Natural killer cell (primary cell): ENCODE data around the gene ALPL. TPM values are rescaled to one million over a fixed set of nuclear protein-coding genes. Genes with fewer than 3 reads are reported as not detected.

Source experiments
- ATAC-seq, 3 donors: fragments of 150-1000 bp in 2 of 3; fragments of 200-7000 bp in 1 of 3; cut with Tn5 transposase; 1 replicate in 1 of 3; 2 replicates in 2 of 3; pipeline ENCODE4 v1.10.0; 2021; ENCODE audit warnings: mild to moderate bottlenecking in 2 of 3, moderate library complexity in 2 of 3
- DNase-seq, 2 donors: peaks; one replicate each; pipeline versions ENCODE4 v3.0.0 to v3.0.0-alpha.2; 2013 to 2021; ENCODE audit warnings: mixed read lengths in 1 of 2
- H3K27ac ChIP-seq: one replicate; pipeline ENCODE4 v1.5.1; 2013; ENCODE audit warnings: mild to moderate bottlenecking, low read length
- H3K27me3 ChIP-seq: one replicate; pipeline ENCODE4 v1.6.1; 2013; ENCODE audit warnings: low read length; ENCODE audit not compliant: control insufficient read depth, insufficient read depth
- H3K36me3 ChIP-seq: one replicate; pipeline ENCODE4 v1.6.1; 2013; ENCODE audit warnings: low read length; ENCODE audit not compliant: control insufficient read depth, insufficient read depth
- H3K4me1 ChIP-seq: one replicate; pipeline ENCODE4 v1.6.1; 2013; ENCODE audit warnings: low read length; ENCODE audit not compliant: control insufficient read depth, insufficient read depth
- H3K4me3 ChIP-seq: one replicate; pipeline ENCODE4 v1.5.1; 2013; ENCODE audit warnings: low read length
- H3K9me3 ChIP-seq: one replicate; pipeline ENCODE4 v1.6.1; 2013; ENCODE audit warnings: low read length; ENCODE audit not compliant: control insufficient read depth, insufficient read depth
- H3K27ac Mint-ChIP-seq, 2 donors: one replicate each; pipeline ENCODE4 v1.8.0; 2022; ENCODE audit warnings: mild to moderate bottlenecking in 2 of 2, mixed read lengths in 2 of 2, moderate library complexity in 1 of 2
- H3K27me3 Mint-ChIP-seq, 2 donors: one replicate each; pipeline ENCODE4 v1.8.0; 2022; ENCODE audit warnings: low read depth in 2 of 2, mixed read lengths in 2 of 2
- H3K36me3 Mint-ChIP-seq: one replicate; pipeline ENCODE4 v1.8.0; 2022; ENCODE audit warnings: mixed read lengths
- H3K4me1 Mint-ChIP-seq, 2 donors: one replicate each; pipeline ENCODE4 v1.8.0; 2022; ENCODE audit warnings: mixed read lengths in 2 of 2
- H3K4me3 Mint-ChIP-seq: one replicate; pipeline ENCODE4 v1.8.0; 2022; ENCODE audit warnings: mild to moderate bottlenecking, moderate library complexity, mixed read lengths
- H3K9me3 Mint-ChIP-seq, 2 donors: one replicate each; pipeline ENCODE4 v1.8.0; 2022; ENCODE audit warnings: mixed read lengths in 2 of 2
- WGBS: methylation state at CpG from one replicate; pipeline ENCODE4 v1.1.7; 2013; ENCODE audit warnings: missing lambda C conversion rate; ENCODE audit not compliant: insufficient coverage; 5-methylcytosine and 5-hydroxymethylcytosine counted together
- intact Hi-C: fragments of 100-400 bp; cut with micrococcal nuclease; formaldehyde crosslinking; loops from one replicate; pipeline ENCODE4 v1.14.2; 2022
- total RNA-seq, 4 donors: library from RNA; stranded (reverse); fragments of 120-200 nt in 1 of 4; gene quantifications; one replicate each; pipeline versions ENCODE4 v1.2.3 to v1.2.4, GENCODE V29; 2013 to 2022
- TF ChIP-seq, protein P1 (sequence below): fragments of 200-600 bp; IDR thresholded peaks from one replicate; pipeline ENCODE4 v1.8.0; 2022; ENCODE audit warnings: antibody characterized with exemption

Gene ALPL
- total RNA-seq, 3 donors from 2014 or later (not counting 1 experiment from before 2014, with no cell fraction given) = 2.4 TPM; not detected in 2

- no peak overlapping the region for H3K4me3 Mint-ChIP-seq
Observed at GRCh38 chr1:21617126-21617738, 108.0 kb downstream of the ALPL start.

DNA sequence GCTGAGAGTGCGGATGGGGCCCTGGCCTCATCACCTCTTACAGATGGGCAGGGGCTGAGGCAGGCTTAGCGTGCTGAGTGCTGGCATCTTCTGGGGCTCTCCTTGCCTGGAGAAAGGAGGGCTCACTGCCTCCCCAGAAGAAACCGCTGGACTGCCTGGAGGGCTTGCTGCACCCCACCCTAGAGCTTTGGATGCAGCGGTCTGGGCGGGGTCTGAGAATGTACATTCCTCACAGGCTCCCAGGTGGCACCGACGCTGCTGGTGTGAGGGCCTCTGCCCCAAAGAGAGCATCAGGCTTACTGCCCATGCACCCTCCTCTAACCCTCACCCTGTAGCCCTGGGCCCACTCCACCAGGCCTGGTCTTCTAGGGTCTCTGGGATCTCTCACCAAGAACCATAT is 108.8 kb downstream of the ALPL start:
- Histone ChIP-seq H3K4me1 (peaks cover 4% of the 10 kb centered on the region), H3K9me3 (no peaks in the 10 kb centered on the region), H3K36me3 (no peaks in the 10 kb centered on the region), H3K27me3 (peaks cover 5% of the 10 kb centered on the region), H3K4me3 (no peak overlapping the region), H3K27ac (no peak overlapping the region)
- Mint-ChIP-seq H3K4me1 (no peaks in the 10 kb centered on the region), H3K27me3 (peaks cover 8 to 22% of the 10 kb centered on the region in 2 donors), H3K9me3 (no peaks in the 10 kb centered on the region), H3K36me3 (no peaks in the 10 kb centered on the region), H3K27ac (no peak overlapping the region), H3K4me3 (no peak overlapping the region)
- DNase-seq (no peak), ATAC-seq (no peak)
- whole genome bisulfite sequencing = 87% methylated on average over 7 of the region's 7 CpGs
- intact Hi-C loops = no loop called here
- TF ChIP-seq, protein P1, sequence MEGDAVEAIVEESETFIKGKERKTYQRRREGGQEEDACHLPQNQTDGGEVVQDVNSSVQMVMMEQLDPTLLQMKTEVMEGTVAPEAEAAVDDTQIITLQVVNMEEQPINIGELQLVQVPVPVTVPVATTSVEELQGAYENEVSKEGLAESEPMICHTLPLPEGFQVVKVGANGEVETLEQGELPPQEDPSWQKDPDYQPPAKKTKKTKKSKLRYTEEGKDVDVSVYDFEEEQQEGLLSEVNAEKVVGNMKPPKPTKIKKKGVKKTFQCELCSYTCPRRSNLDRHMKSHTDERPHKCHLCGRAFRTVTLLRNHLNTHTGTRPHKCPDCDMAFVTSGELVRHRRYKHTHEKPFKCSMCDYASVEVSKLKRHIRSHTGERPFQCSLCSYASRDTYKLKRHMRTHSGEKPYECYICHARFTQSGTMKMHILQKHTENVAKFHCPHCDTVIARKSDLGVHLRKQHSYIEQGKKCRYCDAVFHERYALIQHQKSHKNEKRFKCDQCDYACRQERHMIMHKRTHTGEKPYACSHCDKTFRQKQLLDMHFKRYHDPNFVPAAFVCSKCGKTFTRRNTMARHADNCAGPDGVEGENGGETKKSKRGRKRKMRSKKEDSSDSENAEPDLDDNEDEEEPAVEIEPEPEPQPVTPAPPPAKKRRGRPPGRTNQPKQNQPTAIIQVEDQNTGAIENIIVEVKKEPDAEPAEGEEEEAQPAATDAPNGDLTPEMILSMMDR = no peak

More at GRCh38 chr1:21617126-21617738, 108.0 kb downstream of the ALPL start:
- Mint-ChIP-seq H3K36me3 (no peaks in the 10 kb centered on the region), H3K9me3 (no peaks in the 10 kb centered on the region), H3K4me1 (no peaks in the 10 kb centered on the region), H3K27me3 (peaks cover 8 to 18% of the 10 kb centered on the region in 2 donors), H3K27ac (no peak overlapping the region)
- intact Hi-C loops = no loop called here
- WGBS = 87% methylated on average over 15 of the region's 16 CpGs
- TF ChIP-seq, protein P1 = no peak
- Histone ChIP-seq H3K4me1 (no peaks in the 10 kb centered on the region), H3K36me3 (no peaks in the 10 kb centered on the region), H3K9me3 (no peaks in the 10 kb centered on the region), H3K27me3 (no peaks in the 10 kb centered on the region), H3K27ac (no peak overlapping the region), H3K4me3 (no peak overlapping the region)
- ATAC-seq = no peak
- DNase-seq = no peak

- WGBS = 49% methylated on average over 21 of the region's 22 CpGs
- Histone ChIP-seq H3K9me3 (no peaks in the 10 kb centered on the region), H3K36me3 (no peaks in the 10 kb centered on the region), H3K4me3 (no peak overlapping the region), H3K27me3 (peaks cover 7% of the 10 kb centered on the region), H3K4me1 (peaks cover 4% of the 10 kb centered on the region), H3K27ac (no peak overlapping the region)
- Mint-ChIP-seq H3K27ac (no peak overlapping the region), H3K4me1 (no peaks in the 10 kb centered on the region), H3K27me3 (peaks cover 13 to 28% of the 10 kb centered on the region in 2 donors), H3K4me3 (no peak overlapping the region), H3K36me3 (no peaks in the 10 kb centered on the region), H3K9me3 (no peaks in the 10 kb centered on the region)
- ATAC-seq (no peak), DNase-seq (no peak)
- TF ChIP-seq, protein P1 = no peak
- intact Hi-C loops = no loop called here
Observed at GRCh38 chr1:21618561-21619374, 109.5 kb downstream of the ALPL start.
